Activated CD8-positive, alpha-beta memory T cell treated with anti-CD3 and anti-CD28 coated beads, Interleukin-2, amount 50 U/mL, for 1 hour (primary cell): Measurements from ENCODE around the gene HYDIN.

Experiments used
- DNase-seq: peaks from one replicate; pipeline ENCODE4 v3.0.0-alpha.2; 2020; ENCODE audit errors: extremely low read depth

Gene HYDIN

GRCh38 chr16:71230122-71230845 is at the start of gene HYDIN:
Gene HYDIN, minus strand, starts transcription at chr16:71230722. Its CDS starts 43,827 bp downstream, at chr16:71186895.
- no peak for DNase-seq

DNA sequence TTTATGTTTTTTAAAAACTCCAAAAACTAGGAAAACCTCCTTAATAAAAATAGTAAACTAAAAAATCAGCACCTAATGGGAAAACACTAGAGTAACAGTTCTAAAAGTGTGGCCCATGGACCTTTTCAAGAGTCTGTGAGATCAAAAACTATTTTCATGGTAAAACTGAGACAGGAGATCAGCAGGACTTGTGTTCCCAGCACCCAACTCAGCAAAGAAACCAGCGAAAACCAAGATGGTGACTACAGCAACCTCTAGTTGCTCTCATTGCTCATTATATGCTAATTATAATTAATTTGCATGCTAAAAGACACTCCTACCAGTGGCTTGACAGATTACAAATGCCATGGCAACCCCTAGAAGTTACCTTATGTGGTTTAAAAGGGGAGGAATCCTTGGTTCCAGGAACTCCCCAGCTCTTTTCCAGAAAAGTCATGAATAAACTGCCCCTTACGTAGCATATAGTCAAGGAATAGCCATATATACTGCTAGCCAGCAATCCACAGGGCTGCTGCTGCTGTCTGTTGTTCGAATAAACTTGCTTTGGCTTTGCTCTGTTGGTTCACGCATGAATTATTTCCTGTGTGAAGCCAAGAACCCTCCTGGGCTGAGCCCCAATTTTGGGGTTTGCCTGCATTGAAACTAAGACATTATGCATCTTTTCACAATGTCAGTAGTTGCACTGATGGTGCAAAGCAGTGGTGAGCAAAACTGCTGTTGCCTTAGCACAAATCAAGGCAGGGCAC is 46.2 kb upstream of the HYDIN start:
- DNase-seq: no peak

- DNase-seq: no peak
Observed at GRCh38 chr16:71273384-71273783, 42.9 kb upstream of the HYDIN start.

- DNase-seq: no peak
Observed at GRCh38 chr16:71264299-71264698, 33.8 kb upstream of the HYDIN start.

DNA sequence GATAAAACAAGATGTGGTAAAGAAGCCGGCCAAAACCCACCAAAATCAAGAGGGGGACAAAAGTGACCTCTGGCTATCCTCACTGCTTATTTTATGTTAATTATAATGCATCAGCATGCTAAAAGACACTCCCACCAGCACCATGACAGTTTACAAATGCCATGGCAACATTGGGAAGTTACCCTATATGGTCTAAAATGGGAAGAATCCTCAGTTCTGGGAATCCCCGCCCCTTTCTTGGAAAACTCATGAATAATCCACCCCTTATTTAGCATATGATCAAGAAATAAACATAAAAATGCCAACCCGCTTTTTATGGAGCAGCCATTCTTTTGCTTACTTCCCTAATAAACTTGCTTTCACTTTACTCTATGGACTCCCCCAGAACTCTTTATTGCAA is 33.1 kb upstream of the HYDIN start:
- DNase-seq: no peak

- no peak for DNase-seq
Observed at GRCh38 chr16:71262391-71262790, 31.9 kb upstream of the HYDIN start.

- no peak for DNase-seq
Observed at GRCh38 chr16:71260995-71261394, 30.5 kb upstream of the HYDIN start.

- DNase-seq: no peak
Observed at GRCh38 chr16:71259086-71259485, 28.6 kb upstream of the HYDIN start.

DNA sequence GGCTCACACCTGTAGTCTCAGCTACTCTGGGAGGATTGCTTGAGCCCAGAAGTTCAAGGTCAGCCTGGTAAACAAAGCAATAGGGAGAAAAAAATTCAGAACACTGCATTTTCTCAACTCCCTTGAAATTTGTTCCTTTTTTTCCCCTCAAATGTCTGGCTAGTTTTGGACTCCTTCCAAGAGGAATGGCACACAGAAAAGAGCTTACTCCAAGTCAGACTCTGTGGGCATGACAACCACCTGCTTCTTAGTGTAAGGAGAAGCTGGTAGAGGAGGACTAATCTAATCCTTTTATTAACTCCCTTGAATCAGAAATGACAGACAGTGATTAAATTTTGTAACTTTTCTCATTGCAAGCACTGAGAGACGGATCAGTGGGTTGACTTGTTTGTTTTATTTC is 27.9 kb upstream of the HYDIN start:
- DNase-seq: no peak

DNA sequence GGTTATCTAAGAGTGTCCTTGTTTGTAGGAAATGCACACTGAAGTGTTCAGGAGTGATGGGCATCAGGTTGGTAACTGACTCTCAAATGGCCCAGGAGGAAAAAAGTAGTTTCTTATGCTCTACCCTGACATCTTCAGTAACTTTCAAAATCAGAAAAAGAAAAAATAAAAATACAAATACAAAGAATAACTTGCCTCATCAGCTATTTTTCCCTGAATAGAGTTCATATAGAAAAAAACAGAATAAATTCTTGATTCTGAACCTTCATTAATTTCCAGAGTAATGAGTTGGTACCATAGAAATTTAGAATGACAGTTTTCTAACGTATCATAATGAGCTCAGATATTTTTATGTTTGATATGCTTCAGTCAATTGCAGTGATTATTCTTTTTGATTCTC is 27.2 kb upstream of the HYDIN start:
- no peak for DNase-seq

DNA sequence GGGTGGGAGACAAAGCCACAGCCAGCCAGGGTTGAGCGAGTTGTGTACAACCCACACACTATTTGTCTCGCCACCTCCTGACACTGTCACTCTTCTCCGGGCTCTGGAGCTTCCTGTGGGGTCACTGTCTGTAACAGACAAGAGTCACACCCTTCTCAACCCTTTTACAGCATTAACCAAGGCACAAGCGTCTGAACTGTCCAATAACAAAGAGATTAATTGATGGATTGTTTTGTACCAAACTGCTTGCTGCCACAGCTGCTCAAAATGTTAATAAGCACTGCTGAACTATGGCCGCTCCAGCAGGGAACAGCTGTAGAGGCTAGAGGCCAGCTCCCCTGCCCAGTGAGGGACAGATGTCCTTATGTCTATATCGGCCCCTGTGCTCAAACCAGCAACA is 25.2 kb upstream of the HYDIN start:
- DNase-seq: no peak

DNA sequence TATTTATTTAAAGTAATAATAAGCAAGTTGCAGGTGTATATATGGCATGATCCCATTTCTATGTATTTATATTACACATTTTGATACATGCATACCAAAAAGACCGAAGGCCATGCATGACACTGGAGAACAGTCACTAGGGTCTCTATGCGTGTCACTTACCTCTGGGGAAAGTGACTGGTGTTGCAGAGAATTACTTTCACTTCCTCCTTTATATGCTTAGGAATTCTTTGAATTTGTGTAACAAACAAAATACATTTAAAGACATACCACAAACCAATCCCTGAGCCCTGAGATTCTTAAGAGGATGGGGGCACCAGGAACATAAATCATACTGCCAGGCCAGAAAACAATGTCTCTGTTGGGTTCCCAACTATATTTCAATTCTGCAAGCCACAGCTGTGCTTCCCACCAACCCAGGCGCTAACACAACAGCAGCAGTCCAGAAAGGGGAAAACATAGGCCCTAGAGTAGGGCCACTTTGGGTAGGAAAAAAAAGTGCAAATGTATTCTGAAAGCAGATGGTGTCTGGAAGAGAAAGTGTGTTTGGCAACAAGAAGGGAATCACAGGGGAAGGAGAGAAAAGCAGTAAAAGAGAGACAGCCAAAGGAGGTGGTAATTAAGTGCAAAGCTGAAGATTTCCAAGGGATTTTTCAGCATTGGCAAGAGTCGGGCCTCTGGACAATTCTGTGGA is 24.5 kb upstream of the HYDIN start:
- no peak for DNase-seq

DNA sequence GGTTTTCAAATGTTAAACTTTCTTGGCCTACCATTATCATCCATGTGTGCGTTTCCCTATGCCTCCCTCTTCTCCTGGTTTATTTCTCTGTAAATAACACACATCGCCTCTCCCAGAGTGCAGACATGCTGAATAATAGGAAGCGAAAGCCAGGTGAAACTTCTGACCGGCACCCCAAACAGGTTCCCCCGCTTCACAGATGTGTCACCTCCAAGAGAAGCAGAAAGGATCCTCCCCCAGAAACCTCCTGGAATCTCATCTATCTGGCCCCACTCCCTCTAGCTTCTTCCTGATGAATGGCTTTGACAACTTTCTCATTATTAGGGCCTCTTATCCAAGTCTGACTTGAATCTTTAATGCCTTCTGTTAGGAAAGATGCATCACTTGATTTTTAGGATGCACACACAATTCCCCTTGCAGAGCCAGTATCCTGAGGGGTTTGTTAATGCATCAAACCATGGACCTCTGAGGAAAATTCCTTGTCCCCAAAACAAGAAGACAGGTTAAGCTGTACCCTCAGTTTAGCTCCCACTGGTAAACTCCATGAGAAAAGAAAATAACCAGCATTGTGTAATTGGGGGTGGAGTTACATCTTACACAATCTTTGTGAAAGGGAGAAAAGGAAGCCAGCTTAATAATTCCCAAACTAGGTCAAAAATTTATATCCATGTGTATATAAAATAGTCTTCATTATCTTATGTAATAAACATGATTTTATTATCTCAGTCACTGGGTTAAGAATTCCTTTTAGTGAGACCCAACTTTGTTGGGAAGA is 20.1 kb upstream of the HYDIN start:
- no peak for DNase-seq

DNA sequence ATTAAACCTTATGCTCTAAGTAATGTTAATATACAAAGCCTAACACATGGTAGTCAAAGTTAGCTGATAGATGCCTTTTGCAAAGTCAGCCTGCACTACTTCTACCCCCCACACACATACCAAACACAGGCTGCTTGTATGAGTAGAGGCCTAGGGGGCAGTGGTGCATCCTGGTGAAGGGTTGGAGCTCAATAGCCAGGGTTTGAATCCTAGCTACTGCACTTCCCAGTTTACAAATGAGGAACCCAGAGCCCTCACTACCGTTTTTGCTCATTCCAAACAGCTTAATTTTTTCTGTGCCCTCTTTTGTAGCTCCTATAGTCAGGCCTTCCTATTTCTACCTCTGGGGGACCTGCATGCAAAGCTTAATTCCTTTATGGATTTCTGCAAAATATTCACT is 18.9 kb upstream of the HYDIN start:
- no peak for DNase-seq

DNA sequence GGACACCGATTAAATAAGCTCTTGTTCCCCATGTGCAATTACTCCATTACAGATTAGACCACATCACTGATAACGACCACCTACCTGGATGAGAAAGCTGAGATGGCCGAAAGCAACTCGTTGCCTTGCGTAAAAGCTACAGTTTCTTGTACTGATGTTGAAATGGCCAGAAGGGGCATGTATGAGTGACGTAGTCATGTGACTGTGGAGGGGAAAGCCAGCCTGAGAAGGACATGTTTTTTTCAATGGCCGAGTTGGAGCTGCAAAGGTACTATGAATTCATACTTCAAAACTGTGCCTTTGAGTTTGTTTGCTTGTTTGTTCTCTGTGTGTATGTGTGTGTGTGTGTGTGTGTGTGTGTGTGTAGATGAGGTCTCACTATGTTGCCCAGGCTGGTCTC is 17.0 kb upstream of the HYDIN start:
- no peak for DNase-seq

- no peak for DNase-seq
Observed at GRCh38 chr16:71246309-71246708, 15.8 kb upstream of the HYDIN start.

GRCh38 chr16:71244521-71244920 is 14.0 kb upstream of the HYDIN start:
- DNase-seq: no peak

GRCh38 chr16:71242601-71243000 is 12.1 kb upstream of the HYDIN start:
- DNase-seq: no peak

GRCh38 chr16:71242036-71242435 is 11.5 kb upstream of the HYDIN start:
- DNase-seq: no peak

DNA sequence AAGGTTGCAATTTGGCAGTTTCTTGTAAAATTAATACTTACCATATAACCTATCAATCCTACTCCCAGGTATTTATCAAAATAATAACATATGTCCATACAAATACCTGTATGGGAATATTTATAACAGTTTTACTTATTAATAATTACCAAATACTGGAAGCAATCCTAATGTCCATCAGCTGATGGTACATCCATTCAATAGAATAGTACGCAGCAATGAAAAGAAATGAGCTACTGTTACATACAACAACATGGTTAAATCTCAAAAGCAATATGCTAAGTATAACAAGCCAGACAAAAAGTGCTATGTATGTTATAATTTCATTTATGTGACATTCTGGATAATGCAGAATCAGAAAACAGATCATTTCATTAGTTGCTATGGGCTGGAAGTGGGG is 1.2 kb downstream of the HYDIN start:
- no peak for DNase-seq

DNA sequence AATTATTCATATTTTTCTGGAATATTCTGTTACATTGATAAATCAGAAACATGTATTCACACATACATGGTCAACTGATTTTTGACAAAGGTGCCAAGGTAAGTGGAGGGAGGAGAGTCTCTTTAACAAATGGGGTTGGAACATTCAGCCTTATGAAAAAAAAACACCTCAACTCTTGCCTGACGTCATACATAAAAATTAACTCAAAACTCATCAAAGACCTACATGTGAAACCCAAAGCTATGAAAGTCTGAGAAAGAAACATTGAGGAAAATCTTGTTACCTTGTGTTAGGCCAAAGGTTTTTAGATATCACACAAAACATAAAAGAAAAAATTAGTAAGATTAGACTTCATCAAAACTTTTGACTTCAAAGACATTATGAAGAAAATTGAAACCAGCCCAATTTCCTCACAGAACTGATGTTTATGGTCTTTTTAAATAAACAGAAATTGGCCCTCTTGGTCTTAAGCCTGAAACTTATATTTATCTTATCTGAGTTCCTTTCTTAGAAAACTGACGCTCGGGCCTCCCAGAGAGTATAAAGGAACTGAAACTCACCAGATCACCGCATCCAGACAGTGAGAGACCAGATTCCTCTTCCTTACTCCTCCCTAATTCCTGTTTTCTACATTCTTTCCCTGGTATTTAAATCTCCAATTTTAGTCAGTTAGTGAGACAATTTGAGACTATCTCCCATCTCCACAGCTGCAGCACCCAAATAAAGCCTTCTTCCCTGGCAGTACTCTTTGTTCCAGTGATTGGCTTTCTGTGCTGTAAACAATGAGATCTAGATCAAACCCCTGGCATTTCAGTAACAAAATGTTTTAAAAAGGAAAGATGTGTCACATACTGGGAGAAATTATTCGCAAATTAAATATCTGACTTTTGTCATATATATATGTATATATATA is 4.0 kb downstream of the HYDIN start:
- DNase-seq: no peak
